HCT116 (cell line): ENCODE measurements around the gene SARM1. TPM values are rescaled to one million over a fixed set of nuclear protein-coding genes. Genes with fewer than 3 reads are reported as not detected.

Experiments
- ATAC-seq: fragments of 200-7000 bp; cut with Tn5 transposase; 2 replicates; pipeline ENCODE4 v1.9.1; 2020; ENCODE audit warnings: mild to moderate bottlenecking, moderate library complexity
- BruUV-seq: library from RNA; stranded (reverse); fragments of 400-500 nt; replicated peaks from 2 replicates; lab custom pipeline; 2021; lab: Mats Ljungman, UMichigan
- CTCF ChIA-PET: fragments of 300-600 bp; sonication (Branson Sonifier 250); formaldehyde crosslinking; loops from one replicate; lab custom pipeline; 2021; ENCODE audit warnings: antibody characterized with exemption; lab: Charles Lee
- POLR2A ChIA-PET: fragments of 300-600, 350-600 bp; sonication (Branson Sonifier 250); formaldehyde crosslinking; loops from one replicate; lab custom pipeline; 2021; ENCODE audit warnings: antibody characterized with exemption; lab: Charles Lee
- RAD21 ChIA-PET, 2 experiments: fragments of 300-600 bp; sonication (Branson Sonifier 250); formaldehyde crosslinking; loops; one replicate each; lab custom pipeline; 2023; ENCODE audit warnings: low total read pairs in 2 of 2; ENCODE audit not compliant: uncharacterized antibody in 2 of 2, unreplicated experiment in 2 of 2, low non-redundant PET in 1 of 2; lab: Charles Lee
- DNase-seq: peaks from one replicate; pipeline ENCODE4 v3.0.0-alpha.2; 2010; ENCODE audit warnings: low read depth, low spot score
- H2AFZ ChIP-seq: fragments of 200-600 bp; shearing (Covaris generic), sonication (generic); 2 replicates; pipeline ENCODE4 v1.6.1; 2017; ENCODE audit warnings: low read depth, mixed run types, mixed read lengths, antibody characterized with exemption, low read length; ENCODE audit not compliant: poor library complexity, severe bottlenecking
- H3K27ac ChIP-seq: 2 replicates; pipeline ENCODE4 v1.5.1; 2012; ENCODE audit warnings: low read depth, low read length
- H3K27me3 ChIP-seq: fragments of 200-600 bp; sonication (generic); 2 replicates; pipeline ENCODE4 v1.6.1; 2016; ENCODE audit warnings: mixed run types, low read length, mixed read lengths; ENCODE audit not compliant: insufficient read depth
- H3K36me3 ChIP-seq, 2 experiments: fragments of 200-500 bp in 1 of 2; fragments of 200-600 bp in 1 of 2; sonication (Bioruptor generic) in 1 of 2; sonication (generic) in 1 of 2; 2 replicates each; pipeline versions ENCODE4 v1.5.1 to v1.6.1; 2014 to 2016; ENCODE audit warnings: low read length in 2 of 2, inconsistent platforms in 1 of 2, mixed read lengths in 1 of 2, mixed run types in 1 of 2; ENCODE audit not compliant: insufficient read depth in 2 of 2, control insufficient read depth in 1 of 2
- H3K4me1 ChIP-seq, 2 experiments: fragments of 200-600 bp in 1 of 2; sonication (generic) in 1 of 2; 2 replicates each; pipeline versions ENCODE4 v1.5.1 to v1.6.1; 2012 to 2017; ENCODE audit warnings: low read length in 2 of 2, inconsistent platforms in 1 of 2, mild to moderate bottlenecking in 1 of 2, mixed read lengths in 1 of 2, mixed run types in 1 of 2, moderate library complexity in 1 of 2; ENCODE audit not compliant: insufficient read depth in 2 of 2, control insufficient read depth in 1 of 2
- H3K4me2 ChIP-seq: fragments of 200-600 bp; sonication (generic); 2 replicates; pipeline ENCODE4 v1.6.1; 2017; ENCODE audit warnings: mixed run types, low read length, mixed read lengths
- H3K4me3 ChIP-seq, 2 experiments: fragments of 200-600 bp in 1 of 2; sonication (generic) in 1 of 2; replicated peaks in 1 of 2; 2 replicates each; pipeline ENCODE4 v1.5.1; 2011 to 2016; ENCODE audit warnings: low read length in 2 of 2, control low read depth in 1 of 2, low read depth in 1 of 2, mild to moderate bottlenecking in 1 of 2, mixed read lengths in 1 of 2, mixed run types in 1 of 2
- H3K79me2 ChIP-seq: fragments of 200-600 bp; sonication (generic); 2 replicates; pipeline ENCODE4 v1.6.1; 2017; ENCODE audit warnings: mild to moderate bottlenecking, mixed run types, low read length, moderate library complexity, mixed read lengths; ENCODE audit not compliant: insufficient read depth
- H3K9ac ChIP-seq: fragments of 200-600 bp; sonication (generic); 2 replicates; pipeline ENCODE4 v1.6.1; 2016; ENCODE audit warnings: low read length, mixed read lengths
- H3K9me2 ChIP-seq: fragments of 200-600 bp; sonication (generic), shearing (Covaris generic); 2 replicates; pipeline ENCODE4 v1.6.1; 2017; ENCODE audit warnings: mixed run types, mild to moderate bottlenecking, moderate library complexity; ENCODE audit not compliant: insufficient read depth
- H3K9me3 ChIP-seq, 2 experiments: fragments of 200-500 bp in 1 of 2; fragments of 200-600 bp in 1 of 2; sonication (Bioruptor generic) in 1 of 2; sonication (generic) in 1 of 2; 2 replicates each; pipeline ENCODE4 v1.6.1; 2014 to 2017; ENCODE audit warnings: low read length in 2 of 2, mixed read lengths in 2 of 2, inconsistent platforms in 1 of 2, low read depth in 1 of 2, mild to moderate bottlenecking in 1 of 2, mixed run types in 1 of 2, moderate library complexity in 1 of 2; ENCODE audit not compliant: control insufficient read depth in 1 of 2, insufficient read depth in 1 of 2
- H4K20me1 ChIP-seq: fragments of 200-600 bp; sonication (generic), shearing (Covaris generic); 2 replicates; pipeline ENCODE4 v1.6.1; 2017; ENCODE audit warnings: mixed run types, mild to moderate bottlenecking, moderate library complexity; ENCODE audit not compliant: insufficient read depth
- CBX3 ChIP-seq: IDR thresholded peaks from 2 replicates; pipeline ENCODE4 v1.6.1; 2012; ENCODE audit warnings: low read depth
- YY1 ChIP-seq: IDR thresholded peaks from 2 replicates; pipeline ENCODE4 v1.6.1; 2011; ENCODE audit warnings: low read length, low read depth, moderate library complexity, mild to moderate bottlenecking; ENCODE audit not compliant: insufficient replicate concordance; ENCODE audit errors: extremely low read depth
- ZNF274 ChIP-seq: fragments of 200-500 bp; sonication (Bioruptor generic); IDR thresholded peaks from 2 replicates; pipeline ENCODE4 v1.6.1; 2014; ENCODE audit warnings: mild to moderate bottlenecking, low read depth, low read length, inconsistent platforms
- intact Hi-C: fragments of 100-400 bp; cut with micrococcal nuclease; formaldehyde crosslinking; loops from 2 replicates; pipeline ENCODE4 v1.10.0; 2022
- total RNA-seq: library from RNA; stranded (reverse); gene quantifications from one replicate; pipeline ENCODE4 v1.2.1, GENCODE V29; 2021; ENCODE audit not compliant: unreplicated experiment

SARM1 gene
- total RNA-seq, 1 experiment from 2014 or later, result 1.3 TPM

- TF ChIP-seq YY1, result no peak
- intact Hi-C loops, result no loop called here
- H3K4me1 ChIP-seq, result peaks cover 10 to 23% of the 10 kb centered on the region in 2 experiments
- no TSS peak for BruUV-seq
- RAD21 ChIA-PET, result no interaction called here
- H3K4me2 ChIP-seq, result no peak overlapping the region
- ATAC-seq (no peak), DNase-seq (no peak)
- H3K27me3 ChIP-seq, result no peaks in the 10 kb centered on the region
- no peak overlapping the region for H3K9ac ChIP-seq
- POLR2A ChIA-PET, result no interaction called here
- no peak overlapping the region for H3K4me3 ChIP-seq
- H3K9me3 ChIP-seq, result no peaks in the 10 kb centered on the region
- H2AFZ ChIP-seq, result no peak overlapping the region
- no peak overlapping the region for H3K27ac ChIP-seq
- no peaks in the 10 kb centered on the region for H3K9me2 ChIP-seq
- H3K79me2 ChIP-seq, result peaks cover 27% of the 10 kb centered on the region
- H4K20me1 ChIP-seq, result no peaks in the 10 kb centered on the region
- H3K36me3 ChIP-seq, result peaks cover 27 to 38% of the 10 kb centered on the region in 2 experiments
- CTCF ChIA-PET, result no interaction called here
Measured at GRCh38 chr17:28341516-28341915, 30.0 kb upstream of the SARM1 start.

- Histone ChIP-seq H3K27ac (no peak overlapping the region), H4K20me1 (no peaks in the 10 kb centered on the region), H3K79me2 (peaks cover 19% of the 10 kb centered on the region), H3K4me3 (no peak overlapping the region), H3K4me2 (no peak overlapping the region), H3K9ac (no peak overlapping the region), H3K9me2 (no peaks in the 10 kb centered on the region), H3K4me1 (peaks cover 2 to 20% of the 10 kb centered on the region in 2 experiments), H3K27me3 (no peaks in the 10 kb centered on the region), H3K9me3 (no peaks in the 10 kb centered on the region), H2AFZ (no peak overlapping the region), H3K36me3 (peaks cover 30 to 46% of the 10 kb centered on the region in 2 experiments)
- intact Hi-C loops, result no loop called here
- POLR2A ChIA-PET, result no interaction called here
- BruUV-seq, result no TSS peak
- DNase-seq (no peak), ATAC-seq (no peak)
- RAD21 ChIA-PET, result no interaction called here
- TF ChIP-seq CBX3, result no peak
- TF ChIP-seq ZNF274, result no peak
- CTCF ChIA-PET, result no interaction called here
Measured at GRCh38 chr17:28342313-28342712, 29.2 kb upstream of the SARM1 start.
